GM12892 (cell line): ENCODE data around the gene ANKRD66.

Experiments used
- DNase-seq: peaks from one replicate; pipeline ENCODE4 v3.0.0; 2011; ENCODE audit not compliant: insufficient read length
- FAIRE-seq: peaks from 2 replicates; lab custom pipeline; 2011; peaks lifted over from hg19 to GRCh38; lab: Jason Lieb, UNC
- POLR2A ChIP-seq: IDR thresholded peaks from 2 replicates; pipeline ENCODE4 v1.6.1; 2011; ENCODE audit warnings: low read depth, low read length, control low read depth
- POLR2AphosphoS5 ChIP-seq: IDR thresholded peaks from 2 replicates; pipeline ENCODE4 v1.6.1; 2011; ENCODE audit warnings: low read depth, low read length, control low read depth
- TAF1 ChIP-seq: IDR thresholded peaks from 2 replicates; pipeline ENCODE4 v1.6.1; 2011; ENCODE audit warnings: low read depth, mild to moderate bottlenecking, control low read depth, low read length, borderline replicate concordance

Gene ANKRD66

GRCh38 chr6:46787871-46788540 lies 41.3 kb downstream of the ANKRD66 start:
- DNase-seq, result no peak
- TF ChIP-seq POLR2A (no peak), POLR2AphosphoS5 (no peak), TAF1 (no peak)
- no peak for FAIRE-seq

GRCh38 chr6:46788791-46789190 lies 42.1 kb downstream of the ANKRD66 start:
- TF ChIP-seq TAF1 (no peak), POLR2A (no peak), POLR2AphosphoS5 (no peak)
- DNase-seq (no peak), FAIRE-seq (no peak)

GRCh38 chr6:46789434-46790354 lies 43.0 kb downstream of the ANKRD66 start:
- DNase-seq (no peak), FAIRE-seq (no peak)
- TF ChIP-seq POLR2A (no peak), POLR2AphosphoS5 (no peak), TAF1 (no peak)

- no peak for DNase-seq
- TF ChIP-seq POLR2AphosphoS5 (no peak), POLR2A (no peak), TAF1 (no peak)
- FAIRE-seq, result no peak
Observed at GRCh38 chr6:46790355-46790874, 43.7 kb downstream of the ANKRD66 start.

- TF ChIP-seq TAF1, result no peak
- no peak for TF ChIP-seq POLR2A
- no peak for TF ChIP-seq POLR2AphosphoS5
- DNase-seq (no peak), FAIRE-seq (no peak)
Observed at GRCh38 chr6:46792635-46793034, 45.9 kb downstream of the ANKRD66 start.

- FAIRE-seq, result no peak
- TF ChIP-seq TAF1 (no peak), POLR2A (no peak), POLR2AphosphoS5 (no peak)
- no peak for DNase-seq
Observed at GRCh38 chr6:46793138-46793537, 46.4 kb downstream of the ANKRD66 start, which contains the start of gene MEP1A. MEP1A (plus strand) TSS chr6:46793389; CDS start chr6:46793399, 10 bp downstream.

- DNase-seq, result no peak
- no peak for FAIRE-seq
- no peak for TF ChIP-seq POLR2AphosphoS5
Observed at GRCh38 chr6:46794068-46794467, 47.3 kb downstream of the ANKRD66 start.

- DNase-seq (no peak), FAIRE-seq (no peak)
- TF ChIP-seq TAF1 (no peak), POLR2A (no peak), POLR2AphosphoS5 (no peak)
Observed at GRCh38 chr6:46795816-46796215, 49.1 kb downstream of the ANKRD66 start.

GRCh38 chr6:46796848-46797580 lies 50.3 kb downstream of the ANKRD66 start:
- TF ChIP-seq POLR2A (no peak), TAF1 (no peak), POLR2AphosphoS5 (no peak)
- no peak for FAIRE-seq
- DNase-seq, result no peak

GRCh38 chr6:46799657-46800056 lies 52.9 kb downstream of the ANKRD66 start:
- DNase-seq (no peak), FAIRE-seq (no peak)
- no peak for TF ChIP-seq POLR2A
- TF ChIP-seq TAF1, result no peak
- no peak for TF ChIP-seq POLR2AphosphoS5

GRCh38 chr6:46808806-46809205 lies 62.1 kb downstream of the ANKRD66 start:
- DNase-seq (no peak), FAIRE-seq (no peak)
- no peak for TF ChIP-seq TAF1
- no peak for TF ChIP-seq POLR2AphosphoS5
- no peak for TF ChIP-seq POLR2A
